Activated CD4-positive, alpha-beta T cell treated with anti-CD3 and anti-CD28 coated beads for 48 hours (primary cell): ENCODE data around the gene IFITM1.

Experiments used
- DNase-seq: peaks from one replicate; pipeline ENCODE4 v3.0.0-alpha.2; 2020

IFITM1 gene

DNA sequence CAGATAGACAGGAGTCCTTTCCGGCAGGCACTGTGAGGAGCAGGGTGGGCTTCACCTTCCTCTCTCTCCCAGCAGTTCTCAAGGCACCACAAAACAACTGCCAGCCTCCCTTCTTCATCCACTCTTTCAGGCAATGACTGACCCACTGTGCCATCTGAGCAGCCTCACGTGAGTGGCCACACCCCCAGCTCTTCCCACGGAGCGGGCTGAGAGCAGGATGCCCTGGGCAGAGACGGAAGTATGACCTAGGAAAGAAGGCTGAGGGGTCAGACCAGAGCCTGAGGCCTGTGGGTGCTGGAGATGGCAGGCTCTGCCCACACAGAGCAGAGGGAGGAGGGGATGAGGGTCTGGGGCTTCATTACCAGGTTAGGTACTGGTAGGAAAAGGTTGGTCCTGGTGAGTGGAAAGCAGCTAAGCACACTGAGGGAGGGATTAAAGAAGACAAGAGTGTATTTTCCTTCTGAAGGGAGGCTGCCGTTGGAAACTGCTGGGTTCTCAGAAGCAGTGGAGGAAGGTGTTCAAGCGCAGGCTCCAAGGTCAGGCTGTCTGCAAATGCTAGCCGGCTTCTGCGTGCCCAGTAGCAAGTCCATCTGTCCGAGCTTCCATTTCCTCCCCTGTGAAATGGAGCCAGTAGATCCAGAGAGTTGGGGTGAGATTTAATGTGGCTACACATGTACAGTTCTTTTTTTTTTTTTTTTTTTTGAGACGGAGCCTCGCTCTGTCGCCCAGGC lies 31.0 kb upstream of the IFITM1 start:
- DNase-seq: peak; percentile 4

GRCh38 chr11:283405-284104 lies 30.3 kb upstream of the IFITM1 start:
- DNase-seq: peak; percentile 2

DNA sequence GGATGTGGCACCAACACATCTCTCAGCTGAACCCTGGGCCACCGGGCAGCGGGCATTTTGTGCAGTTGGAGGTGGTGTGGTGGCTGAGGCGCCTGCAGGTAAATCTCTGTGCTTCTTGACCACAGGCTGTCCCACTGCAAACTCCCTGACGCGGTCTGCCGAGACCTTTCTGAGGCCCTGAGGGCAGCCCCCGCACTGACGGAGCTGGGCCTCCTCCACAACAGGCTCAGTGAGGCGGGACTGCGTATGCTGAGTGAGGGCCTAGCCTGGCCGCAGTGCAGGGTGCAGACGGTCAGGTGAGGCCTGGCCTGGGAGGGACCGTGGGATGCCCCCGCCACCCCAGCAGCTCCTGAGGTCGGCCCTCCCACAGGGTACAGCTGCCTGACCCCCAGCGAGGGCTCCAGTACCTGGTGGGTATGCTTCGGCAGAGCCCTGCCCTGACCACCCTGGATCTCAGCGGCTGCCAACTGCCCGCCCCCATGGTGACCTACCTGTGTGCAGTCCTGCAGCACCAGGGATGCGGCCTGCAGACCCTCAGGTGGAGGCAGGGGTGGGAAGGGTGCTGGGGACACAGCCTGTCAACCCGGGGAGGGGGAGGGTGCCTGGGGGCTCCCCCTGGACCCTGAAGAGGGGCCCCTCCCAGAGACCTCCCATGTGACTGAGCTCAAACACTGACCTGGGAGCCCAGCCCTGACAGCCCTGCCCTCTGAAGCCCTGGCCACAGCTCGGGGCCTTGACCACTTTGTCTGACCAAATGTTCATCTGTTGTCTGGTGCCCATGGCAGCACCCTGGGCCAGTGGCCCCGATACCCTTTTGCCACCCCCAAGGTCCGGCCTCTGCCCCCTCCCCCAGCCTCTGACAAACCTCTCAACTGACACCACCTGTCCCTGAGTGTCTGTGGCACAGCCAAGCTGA lies 29.5 kb upstream of the IFITM1 start:
- peak; percentile 2 for DNase-seq

DNA sequence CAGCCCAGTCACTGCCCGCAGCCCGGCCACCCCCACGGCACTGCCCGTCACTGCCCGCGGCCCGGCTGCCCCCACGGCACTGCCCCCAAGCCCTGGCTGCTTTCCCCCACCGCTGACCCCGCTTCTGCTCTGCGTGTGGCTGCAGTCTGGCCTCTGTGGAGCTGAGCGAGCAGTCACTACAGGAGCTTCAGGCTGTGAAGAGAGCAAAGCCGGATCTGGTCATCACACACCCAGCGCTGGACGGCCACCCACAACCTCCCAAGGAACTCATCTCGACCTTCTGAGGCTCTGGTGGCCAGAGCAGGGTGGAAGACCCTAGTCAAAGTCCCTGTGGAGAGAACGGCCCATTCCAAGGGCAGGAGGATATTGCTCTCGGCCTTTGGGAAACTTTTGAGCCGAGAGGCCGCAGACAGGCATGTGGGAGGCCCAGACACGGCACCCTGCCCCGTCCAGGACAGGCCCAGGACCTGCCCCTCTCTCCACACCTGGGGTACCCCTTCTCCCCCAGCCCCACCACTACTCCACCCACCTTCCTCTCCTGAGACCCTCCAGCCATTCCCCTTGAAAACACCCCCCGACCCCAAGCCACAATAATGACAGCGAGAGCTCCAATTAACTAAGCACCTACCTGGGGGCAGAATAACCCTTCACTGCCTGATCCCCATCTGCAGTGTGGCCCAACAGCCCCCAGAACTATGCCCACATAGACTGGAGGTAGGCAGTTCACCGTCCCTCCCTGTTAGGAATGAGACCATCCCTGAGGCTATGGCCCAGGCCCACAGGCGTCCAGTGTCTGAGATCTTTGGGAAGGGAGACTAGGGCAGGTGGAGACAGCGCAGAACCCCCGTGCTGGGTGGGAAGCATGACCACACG lies 28.6 kb upstream of the IFITM1 start:
- no peak for DNase-seq

- no peak for DNase-seq
These were observed 28.0 kb upstream of the IFITM1 start for GRCh38 chr11:285894-286220.

DNA sequence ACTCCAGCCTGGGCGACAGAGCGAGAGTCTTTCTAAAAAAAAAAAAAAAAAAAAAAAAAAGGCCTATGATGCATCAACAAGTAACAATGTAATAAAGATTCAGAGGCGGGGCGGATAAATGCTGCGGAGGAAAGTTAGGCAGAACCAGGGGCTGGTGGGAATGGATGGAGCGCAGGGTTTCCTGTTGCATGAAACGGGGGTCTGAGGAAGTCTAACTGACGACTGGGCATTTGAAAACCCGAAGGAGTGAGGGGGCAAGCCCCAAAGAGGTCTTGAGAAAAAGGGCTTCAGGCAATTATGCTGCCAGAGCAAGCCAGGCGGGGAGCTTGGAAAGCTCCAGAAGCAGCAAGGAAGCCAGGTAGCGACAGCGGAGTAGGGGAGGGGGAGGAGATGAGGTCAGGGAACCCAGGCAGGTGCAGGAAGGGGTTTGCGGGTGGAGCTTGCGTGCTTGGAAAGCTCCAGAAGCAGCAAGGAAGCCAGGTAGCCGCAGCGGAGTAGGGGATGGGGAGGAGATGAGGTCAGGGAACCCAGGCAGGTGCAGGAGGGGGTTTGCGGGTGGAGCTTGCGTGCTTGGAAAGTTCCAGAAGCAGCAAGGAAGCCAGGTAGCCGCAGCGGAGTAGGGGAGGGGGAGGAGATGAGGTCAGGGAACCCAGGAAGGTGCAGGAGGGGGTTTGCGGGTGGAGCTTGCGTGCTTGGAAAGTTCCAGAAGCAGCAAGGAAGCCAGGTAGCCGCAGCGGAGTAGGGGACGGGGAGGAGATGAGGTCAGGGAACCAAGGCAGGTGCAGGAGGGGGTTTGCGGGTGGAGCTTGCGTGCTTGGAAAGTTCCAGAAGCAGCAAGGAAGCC lies 26.6 kb upstream of the IFITM1 start:
- DNase-seq: peak; percentile 45

DNA sequence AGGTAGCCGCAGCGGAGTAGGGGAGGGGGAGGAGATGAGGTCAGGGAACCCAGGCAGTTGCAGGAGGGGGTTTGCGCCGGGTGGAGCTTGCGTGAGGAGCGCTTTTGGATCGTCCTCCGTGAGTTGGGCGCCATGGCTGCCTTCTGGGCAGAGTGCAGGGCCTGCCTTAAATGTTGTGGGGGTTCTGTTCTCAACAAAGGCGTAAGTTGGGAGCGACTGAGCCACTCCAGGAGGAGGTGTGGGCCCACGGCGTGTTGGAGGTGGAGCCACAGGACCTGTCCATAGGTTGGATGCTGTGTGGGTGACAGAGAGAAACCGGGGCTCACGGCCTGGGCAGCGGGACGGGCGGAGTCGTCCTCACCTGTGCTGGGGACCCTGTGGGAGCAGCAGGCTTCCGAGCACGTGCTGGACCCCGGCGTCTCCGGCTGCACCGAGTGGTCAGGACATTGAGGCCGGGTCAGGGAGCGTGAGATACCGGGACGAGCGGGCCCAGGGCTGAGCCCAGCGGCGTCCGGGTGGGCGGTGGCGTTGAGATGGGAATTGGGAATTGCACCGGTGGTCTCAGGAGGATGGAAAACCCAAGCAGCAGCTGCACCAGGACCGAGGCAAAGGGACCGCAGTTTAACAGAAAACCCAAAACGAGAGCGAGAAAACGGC lies 25.9 kb upstream of the IFITM1 start:
- DNase-seq: peak; percentile 63

DNA sequence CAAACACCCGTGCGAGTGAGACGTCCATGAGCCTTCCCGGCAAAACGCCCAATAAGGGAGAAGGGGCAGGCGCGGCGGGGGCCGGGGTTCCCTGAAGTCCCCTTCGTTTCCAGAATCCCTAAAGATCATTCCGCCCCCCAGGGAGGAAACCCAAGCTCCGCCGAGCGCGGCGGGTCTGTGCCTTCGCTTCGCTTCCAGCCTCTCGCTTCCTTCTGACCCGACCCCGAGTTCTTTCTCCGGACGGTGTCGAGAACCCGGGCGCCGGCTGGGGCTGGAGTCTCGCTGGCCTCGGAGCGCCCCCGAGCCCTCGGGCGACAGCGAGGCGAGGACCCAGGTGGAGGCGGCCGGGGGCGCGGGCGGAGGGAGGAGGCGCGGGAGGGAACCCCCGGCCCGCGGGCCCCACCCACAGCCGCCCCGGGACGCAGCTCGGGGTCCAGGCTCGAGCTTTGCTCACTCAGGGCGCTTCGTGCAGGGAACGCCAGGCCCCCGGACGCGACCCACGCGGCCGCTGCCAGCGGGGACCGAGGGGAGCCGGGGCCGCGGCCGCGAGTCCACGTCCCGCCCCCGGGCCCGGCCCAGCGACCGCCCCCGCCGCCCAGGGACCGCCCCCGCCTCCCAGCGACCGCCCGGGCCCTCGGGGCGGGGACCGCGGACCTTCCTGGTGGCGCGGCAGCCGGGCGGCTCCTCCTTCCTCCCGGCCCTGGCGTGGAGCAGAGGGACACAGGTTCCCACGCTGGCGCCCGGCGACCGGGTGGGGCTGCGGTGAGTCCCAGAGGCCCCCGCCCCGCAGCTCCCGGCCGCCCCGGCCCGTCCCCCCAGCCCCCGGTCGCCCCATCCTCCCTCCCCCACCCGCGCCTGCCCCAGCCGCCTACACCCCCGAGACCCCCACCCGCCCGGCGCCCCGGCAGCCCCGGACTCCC lies 25.1 kb upstream of the IFITM1 start, which contains the start of gene PGGHG:
Gene PGGHG, plus strand, starts transcription at position 649 of the 920 bp plus-strand sequence. CDS start 691 bp downstream, outside the sequence.
- peak; percentile 47 for DNase-seq

- peak; percentile 28 for DNase-seq
These were observed 24.5 kb upstream of the IFITM1 start for GRCh38 chr11:289398-289711.

GRCh38 chr11:289712-290620 lies 23.9 kb upstream of the IFITM1 start:
- no peak for DNase-seq

- no peak for DNase-seq
These were observed 23.1 kb upstream of the IFITM1 start for GRCh38 chr11:290621-291231.

DNA sequence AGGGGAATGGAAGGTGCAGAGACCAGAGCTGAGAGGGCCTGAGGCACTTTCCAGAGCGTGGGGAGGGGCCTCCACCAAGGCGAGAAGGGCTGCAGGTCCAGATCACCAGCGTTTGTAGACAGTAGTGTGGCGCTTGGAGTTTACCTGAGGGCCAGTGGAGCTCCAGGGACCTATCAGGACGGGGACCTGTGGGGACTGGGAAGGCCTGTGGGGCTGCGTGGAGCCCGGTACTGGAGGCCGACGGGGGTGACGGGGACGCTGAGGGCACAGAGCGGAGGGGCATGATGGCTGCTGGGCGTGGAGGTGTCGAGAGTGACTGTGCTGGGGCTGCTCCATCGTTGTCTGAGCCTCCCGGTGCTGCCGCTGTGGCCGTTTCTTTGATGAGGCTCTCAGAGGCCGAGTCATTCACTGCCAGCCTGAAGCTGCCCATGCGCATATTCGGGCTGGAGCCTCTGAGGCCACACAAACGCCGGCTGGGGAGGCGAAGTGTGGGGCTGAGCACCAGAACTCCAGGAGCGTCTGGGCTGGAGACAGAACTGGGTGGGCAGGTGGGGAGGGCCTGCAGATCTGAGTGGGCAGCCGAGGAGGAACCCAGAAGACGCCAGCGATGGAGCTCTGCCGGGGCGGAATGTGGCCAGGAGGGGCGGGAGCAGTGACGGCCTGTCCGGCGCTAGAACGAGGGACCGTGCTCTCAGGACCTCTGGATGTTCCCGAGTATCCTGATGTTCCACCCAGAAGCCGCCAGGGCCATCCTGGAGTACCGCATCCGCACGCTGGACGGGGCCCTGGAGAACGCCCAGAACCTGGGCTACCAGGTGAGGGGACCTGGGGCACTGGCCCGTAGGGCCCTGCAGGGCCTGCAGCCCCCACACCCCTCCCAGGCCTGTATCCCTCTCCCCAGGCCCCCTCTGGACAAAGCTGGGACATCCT lies 22.3 kb upstream of the IFITM1 start:
- DNase-seq: no peak

- DNase-seq: no peak
These were observed 21.4 kb upstream of the IFITM1 start for GRCh38 chr11:292211-293121.

DNA sequence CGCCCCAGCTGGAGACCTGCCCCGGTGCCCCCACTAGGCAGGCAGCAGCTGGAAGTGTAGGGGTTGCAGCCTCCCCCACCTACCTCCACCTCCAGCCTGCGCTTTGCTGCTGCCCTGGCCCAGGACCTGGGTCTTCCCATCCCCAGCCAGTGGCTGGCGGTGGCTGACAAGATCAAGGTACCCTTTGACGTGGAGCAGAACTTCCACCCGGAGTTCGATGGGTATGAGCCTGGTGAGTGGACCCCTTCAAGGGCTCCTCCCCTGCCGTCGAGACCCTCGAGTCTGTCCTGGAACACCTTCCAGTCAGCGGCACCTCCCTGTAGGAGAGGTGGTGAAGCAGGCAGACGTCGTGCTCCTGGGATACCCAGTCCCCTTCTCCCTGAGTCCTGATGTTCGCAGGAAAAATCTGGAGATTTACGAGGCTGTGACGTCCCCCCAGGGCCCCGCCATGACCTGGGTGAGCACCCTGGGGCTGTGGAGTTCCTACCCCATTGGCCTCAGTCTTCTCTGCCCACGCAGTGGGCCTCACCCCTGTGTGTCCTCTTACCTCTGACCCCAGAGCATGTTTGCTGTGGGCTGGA lies 20.5 kb upstream of the IFITM1 start:
- no peak for DNase-seq

DNA sequence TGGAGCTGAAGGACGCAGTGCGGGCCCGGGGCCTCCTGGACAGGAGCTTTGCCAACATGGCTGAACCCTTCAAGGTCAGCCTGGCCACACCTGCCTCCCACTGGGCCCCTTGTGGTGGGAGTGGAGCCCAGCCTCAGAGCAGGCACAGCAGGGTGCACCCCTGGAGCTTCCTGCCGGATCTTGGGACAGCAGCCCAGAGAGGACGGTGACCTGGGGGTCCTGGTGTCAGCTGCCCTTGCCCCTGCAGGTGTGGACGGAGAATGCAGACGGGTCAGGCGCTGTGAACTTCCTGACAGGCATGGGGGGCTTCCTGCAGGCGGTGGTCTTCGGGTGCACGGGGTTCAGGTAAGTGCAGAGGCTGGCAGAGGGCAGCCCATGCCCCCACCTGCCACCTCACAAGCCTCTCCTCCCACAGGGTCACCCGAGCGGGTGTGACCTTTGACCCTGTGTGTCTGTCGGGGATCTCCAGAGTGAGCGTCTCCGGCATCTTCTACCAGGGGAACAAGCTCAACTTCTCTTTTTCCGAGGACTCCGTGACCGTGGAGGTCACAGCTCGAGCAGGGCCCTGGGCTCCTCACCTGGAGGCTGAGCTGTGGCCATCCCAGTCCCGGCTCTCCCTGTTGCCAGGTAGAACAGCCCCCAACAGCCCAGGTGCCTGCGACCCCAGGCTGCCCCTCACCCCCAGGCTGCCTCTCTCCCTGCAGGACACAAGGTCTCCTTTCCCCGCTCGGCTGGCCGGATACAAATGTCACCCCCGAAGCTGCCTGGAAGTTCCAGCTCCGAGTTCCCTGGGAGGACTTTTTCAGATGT lies 19.8 kb upstream of the IFITM1 start:
- DNase-seq: no peak
